Fibroblast of mammary gland (primary cell): Measurements from ENCODE around the gene EIF4G3.
"Not testable (repeated sequence)": the region's sequence is repeated elsewhere in the genome, so short reads cannot be mapped to it uniquely, and the experiment has no call there.

Experiments used
- DNase-seq: peaks from one replicate; pipeline ENCODE4 v3.0.0-alpha.2; 2010; ENCODE audit warnings: low read depth
- H3K4me3 ChIP-seq: 2 replicates; pipeline ENCODE4 v1.5.1; 2011; ENCODE audit warnings: low read depth, mild to moderate bottlenecking, low read length, moderate library complexity; ENCODE audit not compliant: control insufficient read depth
- CTCF ChIP-seq: conservative IDR thresholded peaks from 2 replicates; pipeline ENCODE4 v1.5.1; 2011; ENCODE audit warnings: low read depth, low read length, inconsistent platforms; ENCODE audit not compliant: control insufficient read depth, insufficient read depth

Gene EIF4G3

GRCh38 chr1:20819818-20820217 is 356.9 kb downstream of the EIF4G3 start:
- TF ChIP-seq CTCF = no peak
- no peak for DNase-seq
- H3K4me3 ChIP-seq = no peak overlapping the region

DNA sequence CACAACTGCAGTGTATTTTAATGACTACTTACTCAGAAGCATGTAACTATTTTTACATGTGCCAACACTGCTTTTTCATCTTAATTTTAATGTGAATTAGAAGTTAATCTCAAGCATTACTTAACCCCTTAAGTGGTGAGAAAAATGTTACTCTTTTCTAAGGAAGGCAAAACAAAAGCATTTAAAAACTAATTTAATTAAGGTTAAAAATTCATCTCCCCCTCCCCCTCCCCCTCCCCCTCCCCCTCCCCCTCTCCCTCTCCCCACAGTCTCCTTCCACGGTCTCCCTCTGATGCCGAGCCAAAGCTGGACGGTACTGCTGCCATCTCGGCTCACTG is 362.2 kb downstream of the EIF4G3 start:
- TF ChIP-seq CTCF = no peak
- no peak for DNase-seq

GRCh38 chr1:20811916-20812315 is 364.8 kb downstream of the EIF4G3 start:
- no peak for TF ChIP-seq CTCF
- DNase-seq = no peak
- H3K4me3 ChIP-seq = no peak overlapping the region

More for the DNA sequence above, 362.2 kb downstream of the EIF4G3 start:
- no peak overlapping the region for H3K4me3 ChIP-seq

DNA sequence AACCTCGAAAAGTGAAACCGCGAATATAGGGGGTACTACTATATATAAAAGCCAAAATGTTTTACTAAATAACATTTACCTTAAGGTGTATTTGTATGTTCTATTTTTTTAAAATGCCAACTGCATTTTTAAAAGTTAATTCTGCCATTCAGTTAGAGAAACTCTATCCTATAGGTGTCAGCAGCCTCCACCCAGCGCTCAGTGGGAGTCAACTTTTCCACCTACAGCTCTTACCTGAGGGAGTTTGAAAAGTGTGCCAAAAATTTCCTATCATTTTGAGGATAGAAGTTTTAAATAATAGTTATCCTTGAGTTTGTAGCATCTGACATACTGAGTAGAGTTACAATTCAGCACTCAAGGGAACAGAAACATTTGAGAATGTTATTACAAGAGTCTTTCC is 383.5 kb downstream of the EIF4G3 start:
- TF ChIP-seq CTCF = no peak

DNA sequence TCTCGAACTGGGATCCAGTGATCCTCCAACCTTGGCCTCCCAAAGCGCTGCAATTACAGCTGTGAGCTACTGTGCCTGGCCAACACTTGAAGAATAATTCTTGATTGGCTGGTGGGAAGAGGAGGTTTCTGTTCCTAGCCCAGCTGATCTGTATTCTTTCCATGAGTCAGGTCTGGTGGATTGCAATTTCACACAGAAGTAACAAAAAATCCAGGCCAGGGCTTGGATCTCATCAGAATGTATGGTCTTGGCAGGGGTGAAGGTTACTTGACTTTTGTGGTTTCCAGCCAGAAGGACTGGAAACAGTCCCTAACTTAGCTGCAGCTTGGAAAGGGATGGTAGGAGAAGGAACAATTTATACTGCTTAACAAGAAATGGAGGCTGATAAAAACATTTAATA is 384.5 kb downstream of the EIF4G3 start:
- H3K4me3 ChIP-seq = no peak overlapping the region
- TF ChIP-seq CTCF = no peak
- DNase-seq = peak; percentile 94

More for the DNA sequence above, 383.5 kb downstream of the EIF4G3 start:
- H3K4me3 ChIP-seq = no peak overlapping the region
- no peak for DNase-seq

- TF ChIP-seq CTCF = no peak
- no peak for DNase-seq
- no peak overlapping the region for H3K4me3 ChIP-seq
These were observed 385.9 kb downstream of the EIF4G3 start for GRCh38 chr1:20790785-20791184.

- DNase-seq, H3K4me3 ChIP-seq: not testable (repeated sequence)
These were observed 387.1 kb downstream of the EIF4G3 start for GRCh38 chr1:20789598-20789997.
